NCI-H446 treated with DMSO at 0.1 percent for 48 hours (cell line): ENCODE results near the gene GNG3.
"Not testable (repeated sequence)": the region's sequence is repeated elsewhere in the genome, so short reads cannot be mapped to it uniquely, and the experiment has no call there.

Experiments used
- DNase-seq: peaks from one replicate; lab custom pipeline; 2025; lab: John Stamatoyannopoulos, UW

The GNG3 gene

GRCh38 chr11:62707277-62707861 lies at the start of gene GNG3, which contains the start of gene BSCL2:
GNG3 (plus strand) TSS chr11:62707676; CDS start chr11:62708296, 620 bp downstream.
BSCL2 (minus strand) TSS chr11:62707424; CDS start chr11:62707195, 229 bp downstream.
- DNase-seq = no peak

DNA sequence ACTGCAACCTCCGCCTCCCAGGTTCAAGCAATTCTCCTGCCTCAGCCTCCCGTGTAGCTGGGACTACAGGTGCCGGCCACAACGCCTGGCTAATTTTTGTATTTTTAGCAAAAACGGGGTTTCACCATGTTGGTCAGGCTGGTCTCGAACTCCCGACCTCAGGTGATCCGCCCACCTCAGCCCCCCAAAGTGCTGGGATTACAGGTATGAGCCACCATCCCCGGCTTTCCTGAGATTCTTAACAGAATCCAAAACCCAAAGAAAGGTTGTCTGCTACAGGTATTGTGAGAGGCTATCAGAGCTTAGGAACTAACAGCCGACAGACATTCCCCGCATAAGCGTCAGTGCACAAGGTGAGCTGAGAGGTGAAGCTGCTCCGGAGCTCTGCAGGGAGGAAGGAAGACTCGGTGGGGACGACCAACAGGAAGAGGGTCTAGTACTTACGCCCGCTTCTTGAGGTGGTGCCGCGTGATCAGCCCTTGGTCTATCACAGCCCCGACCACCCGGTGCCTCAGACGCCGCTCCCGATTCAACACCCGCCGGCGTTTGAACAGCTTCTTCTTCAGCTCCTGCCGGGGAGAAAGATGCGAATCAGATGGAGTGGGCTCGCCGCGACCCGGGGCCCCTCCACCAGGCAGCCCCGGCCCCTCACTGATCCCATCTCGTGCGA lies 42.9 kb upstream of the GNG3 start:
- DNase-seq = peak; percentile 22

DNA sequence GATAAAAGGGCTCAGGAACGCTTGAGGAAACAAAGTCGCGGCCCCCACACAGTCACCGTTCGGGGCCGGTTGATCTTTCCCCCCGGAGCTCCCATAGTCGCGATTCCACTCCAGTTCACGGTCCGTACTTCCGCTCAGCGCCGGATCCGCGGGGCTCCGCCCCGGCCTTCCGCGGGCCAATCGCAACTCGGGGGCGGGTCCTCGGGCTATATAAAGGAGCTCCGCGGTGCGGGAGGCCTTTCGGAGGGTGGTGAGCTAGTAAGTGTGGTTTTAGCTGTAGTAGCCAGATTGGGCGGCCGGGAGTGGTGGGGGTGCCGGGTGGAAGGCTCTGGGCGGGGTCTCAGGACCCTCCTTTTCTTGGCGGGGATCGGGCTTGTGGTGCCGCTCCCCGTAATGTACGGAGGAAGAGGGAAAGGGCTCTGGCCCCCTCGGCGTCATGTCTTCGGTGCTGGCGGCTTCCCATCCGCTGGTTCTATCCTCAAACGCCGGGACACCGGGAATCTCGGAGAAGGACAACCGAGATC lies 42.3 kb upstream of the GNG3 start, which contains the start of the genes C11orf98 and CSKMT:
C11orf98 (minus strand) TSS at position 136 of the 524 bp plus-strand sequence; CDS start at position 95, 41 bp downstream.
CSKMT (plus strand) TSS at position 238 of the 524 bp plus-strand sequence. CDS start 568 bp downstream, outside the sequence.
- DNase-seq = peak; percentile 92

- DNase-seq = no peak
Measured at GRCh38 chr11:62665599-62666258, 41.7 kb upstream of the GNG3 start.

GRCh38 chr11:62666259-62666926 lies 41.1 kb upstream of the GNG3 start:
- no peak for DNase-seq

DNA sequence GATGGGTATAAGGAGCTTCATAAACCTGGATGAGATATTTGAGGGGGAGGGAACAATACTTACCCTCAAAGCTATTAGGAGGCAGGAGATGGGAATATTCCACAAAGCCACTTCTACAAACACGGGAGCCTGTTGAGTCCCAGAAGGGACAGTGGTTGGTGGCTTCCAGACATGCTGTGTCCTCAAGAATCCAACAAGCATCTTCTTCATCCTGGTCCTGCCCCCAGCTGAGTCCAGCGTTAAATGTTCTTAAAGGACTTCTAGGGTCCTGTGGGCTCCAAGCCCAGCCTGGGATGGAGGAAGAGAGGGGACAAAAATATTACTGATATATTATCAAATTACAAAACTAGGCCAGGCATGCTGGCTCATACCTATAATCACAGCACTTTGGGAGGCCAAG lies 40.0 kb upstream of the GNG3 start:
- no peak for DNase-seq

DNA sequence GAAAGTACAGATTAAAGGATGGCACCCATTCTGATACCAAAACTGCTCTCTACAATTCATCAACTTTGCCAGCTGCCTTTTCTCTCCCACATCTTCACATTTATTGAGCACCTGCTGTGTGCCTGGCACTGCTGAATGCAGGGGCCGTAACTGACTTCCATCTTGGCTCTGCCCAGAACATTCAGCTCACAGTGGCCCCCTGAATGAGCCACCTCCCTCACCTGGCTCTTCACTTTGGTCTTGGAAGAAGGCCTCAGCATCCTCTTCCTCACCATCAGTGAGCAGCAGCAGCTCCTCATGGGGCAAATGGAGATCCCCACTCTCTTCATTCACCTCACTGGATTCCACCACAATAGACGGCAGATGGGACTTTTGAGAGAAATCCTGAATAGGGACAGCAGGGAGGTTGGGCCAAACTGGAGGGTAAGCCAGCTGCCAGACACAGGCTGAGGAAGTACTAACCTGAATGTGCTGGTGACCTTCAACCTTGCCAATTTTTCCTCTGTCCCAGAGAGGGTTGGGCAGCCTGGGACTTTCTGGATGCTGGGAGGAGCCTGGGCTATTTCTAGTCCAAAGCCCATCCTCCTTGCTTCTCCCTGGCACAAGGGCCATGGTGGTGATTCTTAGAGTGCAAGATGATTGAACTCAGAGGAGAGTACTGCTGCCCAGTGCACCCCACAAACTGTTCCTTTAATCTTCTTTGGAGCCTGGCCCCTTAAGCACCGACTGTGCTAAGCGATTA lies 37.9 kb upstream of the GNG3 start:
- DNase-seq = peak; percentile 30

DNA sequence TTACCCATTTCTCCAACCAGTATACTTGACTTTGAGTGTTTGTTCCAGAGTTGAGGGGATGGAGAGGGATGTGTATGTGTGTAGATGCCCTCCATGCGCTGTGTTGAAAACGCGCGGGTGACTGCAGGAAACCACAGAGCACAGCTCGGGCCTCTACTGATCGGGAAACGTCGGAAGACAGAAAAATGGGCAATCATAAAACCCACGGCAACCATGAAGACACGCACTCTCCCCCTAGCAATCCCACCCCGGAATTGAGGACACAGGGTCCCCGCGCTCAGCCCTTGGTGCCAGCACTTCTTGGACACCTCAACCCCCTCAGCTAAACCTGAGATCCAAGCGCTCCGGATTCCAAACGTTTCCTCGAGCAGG lies 36.3 kb upstream of the GNG3 start:
- DNase-seq = no peak

DNA sequence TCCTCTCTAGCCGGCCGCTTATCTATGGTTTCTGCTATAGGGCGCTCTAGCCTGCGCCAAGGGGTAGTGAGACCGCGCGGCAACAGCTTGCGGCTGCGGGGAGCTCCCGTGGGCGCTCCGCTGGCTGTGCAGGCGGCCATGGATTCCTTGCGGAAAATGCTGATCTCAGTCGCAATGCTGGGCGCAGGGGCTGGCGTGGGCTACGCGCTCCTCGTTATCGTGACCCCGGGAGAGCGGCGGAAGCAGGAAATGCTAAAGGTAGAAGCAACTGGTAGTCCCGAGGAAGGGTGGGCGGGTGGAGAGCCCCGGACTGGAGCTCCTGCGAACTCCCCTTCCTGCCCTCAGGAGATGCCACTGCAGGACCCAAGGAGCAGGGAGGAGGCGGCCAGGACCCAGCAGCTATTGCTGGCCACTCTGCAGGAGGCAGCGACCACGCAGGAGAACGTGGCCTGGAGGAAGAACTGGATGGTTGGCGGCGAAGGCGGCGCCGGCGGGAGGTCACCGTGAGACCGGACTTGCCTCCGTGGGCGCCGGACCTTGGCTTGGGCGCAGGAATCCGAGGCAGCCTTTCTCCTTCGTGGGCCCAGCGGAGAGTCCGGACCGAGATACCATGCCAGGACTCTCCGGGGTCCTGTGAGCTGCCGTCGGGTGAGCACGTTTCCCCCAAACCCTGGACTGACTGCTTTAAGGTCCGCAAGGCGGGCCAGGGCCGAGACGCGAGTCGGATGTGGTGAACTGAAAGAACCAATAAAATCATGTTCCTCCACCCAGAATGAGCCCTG lies 35.7 kb upstream of the GNG3 start, which contains the start of the genes LBHD1 and UQCC3:
LBHD1 (minus strand) TSS at position 660 of the 782 bp plus-strand sequence. CDS start 2,236 bp downstream, outside the sequence.
UQCC3 (plus strand) TSS at position 66 of the 782 bp plus-strand sequence; CDS start at position 139, 73 bp downstream.
- DNase-seq = peak; percentile 81

GRCh38 chr11:62673196-62673525 lies 34.3 kb upstream of the GNG3 start:
- DNase-seq = no peak

- DNase-seq = not testable (repeated sequence)
Measured at GRCh38 chr11:62675415-62675814, 32.1 kb upstream of the GNG3 start.

- DNase-seq = no peak
Measured at GRCh38 chr11:62676698-62677097, 30.8 kb upstream of the GNG3 start.

DNA sequence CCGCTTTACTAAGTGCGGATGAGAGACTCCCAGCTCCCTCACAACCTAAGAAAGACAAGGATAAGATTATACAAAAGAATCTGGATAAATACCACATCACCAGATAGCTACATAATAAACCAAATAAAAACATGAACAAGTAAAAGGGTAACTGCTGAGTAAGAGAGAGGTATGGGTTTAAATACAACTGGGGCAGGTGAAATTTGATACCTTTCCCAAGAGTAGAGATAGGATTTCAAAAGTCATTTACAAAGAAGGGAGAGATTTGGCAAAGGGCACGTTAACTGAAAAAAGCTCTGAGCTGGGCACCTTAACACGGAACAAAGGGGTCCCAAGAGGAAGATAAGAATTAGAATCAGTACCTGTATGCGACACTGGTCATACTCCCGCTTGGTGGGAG lies 30.3 kb upstream of the GNG3 start:
- DNase-seq = no peak

- DNase-seq = no peak
Measured at GRCh38 chr11:62677714-62678113, 29.8 kb upstream of the GNG3 start.

- no peak for DNase-seq
Measured at GRCh38 chr11:62678433-62678769, 29.1 kb upstream of the GNG3 start.

GRCh38 chr11:62678770-62679696 lies 28.4 kb upstream of the GNG3 start, which contains the start of gene UBXN1:
UBXN1 (minus strand) TSS chr11:62679073; CDS start chr11:62678923, 150 bp downstream.
- peak; percentile 86 for DNase-seq

DNA sequence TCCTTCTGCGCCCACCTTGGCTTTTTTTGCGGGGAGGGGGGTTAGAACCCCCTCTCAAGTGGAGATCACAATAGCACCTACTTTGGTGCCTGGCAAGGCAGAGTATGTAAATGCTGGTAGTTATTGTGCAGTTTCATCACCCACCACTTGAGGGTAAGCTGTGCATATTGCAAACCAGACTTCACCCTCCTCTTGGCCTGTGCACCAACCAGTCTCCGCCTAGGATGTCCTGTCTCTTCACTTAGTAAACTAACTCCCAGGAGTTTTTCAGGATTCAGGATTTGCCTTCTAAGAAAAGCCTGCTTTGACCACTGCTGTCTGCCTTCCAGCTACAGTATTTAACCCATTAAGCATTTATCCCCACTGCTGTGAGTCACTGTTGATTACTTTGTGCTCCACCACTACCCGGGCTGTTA lies 26.6 kb upstream of the GNG3 start:
- peak; percentile 61 for DNase-seq

- no peak for DNase-seq
Measured at GRCh38 chr11:62682518-62682917, 25.0 kb upstream of the GNG3 start.
